ENCODE measurements around the gene EPAS1. TPM values are rescaled to one million over a fixed set of nuclear protein-coding genes. Genes with fewer than 3 reads are reported as not detected.
A peak's percentile ranks its signal among the peaks of the same experiment; 100 is the strongest.

The EPAS1 gene
- total and polyA plus RNA-seq, 2 of the 13 experiments (the other 11 are each of a cell fraction or from before 2014, with no cell fraction given) = 47.1 to 182 TPM

- in situ Hi-C loops (cut with HindIII; ENCODE audit: extremely low pct_ligation_motif_present, low pct_unique_long_range_greater_than_20kb) (no loop called here), intact Hi-C loops (cut with micrococcal nuclease; ENCODE audit: unreplicated experiment) (no loop called here)
- ChIA-PET CTCF (ENCODE audit: low intra/inter-chr PET ratio, low total read pairs) (no interaction called here), POLR2A (no interaction called here)
- DNase-seq (ENCODE audit: low spot score) = no peak
- Histone ChIP-seq H3K4me1 (ENCODE audit: insufficient read depth, low read length) (peaks cover 21% of the 10 kb centered on the region), H3K27ac (ENCODE audit: extremely low read length, insufficient read depth, low read length) (no peak overlapping the region), H3K79me2 (ENCODE audit: insufficient read depth, low read length) (no peaks in the 10 kb centered on the region), H3K4me3 (replicated peaks in 1 of 3; ENCODE audit: insufficient read depth in 1 of 3, low read depth in 2 of 3, low read length in 3 of 3) (no peak overlapping the region), H3K4me2 (ENCODE audit: low read depth, low read length) (no peak overlapping the region), H3K27me3 (ENCODE audit: control insufficient read depth in 1 of 2, insufficient read depth in 2 of 2, low read length in 2 of 2) (no peaks in the 10 kb centered on the region), H3K9ac (ENCODE audit: insufficient read depth, low read depth, low read length) (no peak overlapping the region), H4K20me1 (ENCODE audit: insufficient read depth, low read length) (no peaks in the 10 kb centered on the region), H3K36me3 (replicated peaks in 1 of 2; ENCODE audit: control insufficient read depth in 1 of 2, insufficient read depth in 2 of 2, low read length in 2 of 2) (peaks cover 53 to 71% of the 10 kb centered on the region in 2 experiments), H3K9me3 (ENCODE audit: low read length) (no peaks in the 10 kb centered on the region), H2AFZ (ENCODE audit: low read length) (no peak overlapping the region)
- FAIRE-seq = no peak
- 97% methylated on average over 9 of the region's 9 CpGs for WGBS (ENCODE audit: low lambda C conversion rate)
- BruUV-seq (replicated peaks) = no TSS peak
- ATAC-seq = no peak
- TF ChIP-seq, protein P1, sequence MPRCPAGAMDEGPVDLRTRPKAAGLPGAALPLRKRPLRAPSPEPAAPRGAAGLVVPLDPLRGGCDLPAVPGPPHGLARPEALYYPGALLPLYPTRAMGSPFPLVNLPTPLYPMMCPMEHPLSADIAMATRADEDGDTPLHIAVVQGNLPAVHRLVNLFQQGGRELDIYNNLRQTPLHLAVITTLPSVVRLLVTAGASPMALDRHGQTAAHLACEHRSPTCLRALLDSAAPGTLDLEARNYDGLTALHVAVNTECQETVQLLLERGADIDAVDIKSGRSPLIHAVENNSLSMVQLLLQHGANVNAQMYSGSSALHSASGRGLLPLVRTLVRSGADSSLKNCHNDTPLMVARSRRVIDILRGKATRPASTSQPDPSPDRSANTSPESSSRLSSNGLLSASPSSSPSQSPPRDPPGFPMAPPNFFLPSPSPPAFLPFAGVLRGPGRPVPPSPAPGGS (CRISPR knock-in tag; IDR thresholded peaks at IDR 0.05) = 0 out of 2 replicates have a peak, but pooled peaks have one; percentile 29
- no peak for TF ChIP-seq ZNF567 (CRISPR knock-in tag; IDR thresholded peaks at IDR 0.05; ENCODE audit: borderline replicate concordance)
- 0 out of 2 replicates have a peak, but pooled peaks have one; percentile 47 for TF ChIP-seq ZNF772 (CRISPR knock-in tag; IDR thresholded peaks at IDR 0.05)
- peak; percentile 34 for TF ChIP-seq RBM22 (optimal IDR thresholded peaks at IDR 0.05; ENCODE audit: low read length)
- peak in 1 of 2 experiments; percentile 39; a peak in 2 of 4 replicates for TF ChIP-seq POLR2A (IDR thresholded peaks at IDR 0.05; ENCODE audit: insufficient read depth in 1 of 2, low read depth in 2 of 2, low read length in 2 of 2)
- TF ChIP-seq ZNF784 (CRISPR knock-in tag; IDR thresholded peaks at IDR 0.05; ENCODE audit: borderline replicate concordance) = no peak
- TF ChIP-seq, protein P2, sequence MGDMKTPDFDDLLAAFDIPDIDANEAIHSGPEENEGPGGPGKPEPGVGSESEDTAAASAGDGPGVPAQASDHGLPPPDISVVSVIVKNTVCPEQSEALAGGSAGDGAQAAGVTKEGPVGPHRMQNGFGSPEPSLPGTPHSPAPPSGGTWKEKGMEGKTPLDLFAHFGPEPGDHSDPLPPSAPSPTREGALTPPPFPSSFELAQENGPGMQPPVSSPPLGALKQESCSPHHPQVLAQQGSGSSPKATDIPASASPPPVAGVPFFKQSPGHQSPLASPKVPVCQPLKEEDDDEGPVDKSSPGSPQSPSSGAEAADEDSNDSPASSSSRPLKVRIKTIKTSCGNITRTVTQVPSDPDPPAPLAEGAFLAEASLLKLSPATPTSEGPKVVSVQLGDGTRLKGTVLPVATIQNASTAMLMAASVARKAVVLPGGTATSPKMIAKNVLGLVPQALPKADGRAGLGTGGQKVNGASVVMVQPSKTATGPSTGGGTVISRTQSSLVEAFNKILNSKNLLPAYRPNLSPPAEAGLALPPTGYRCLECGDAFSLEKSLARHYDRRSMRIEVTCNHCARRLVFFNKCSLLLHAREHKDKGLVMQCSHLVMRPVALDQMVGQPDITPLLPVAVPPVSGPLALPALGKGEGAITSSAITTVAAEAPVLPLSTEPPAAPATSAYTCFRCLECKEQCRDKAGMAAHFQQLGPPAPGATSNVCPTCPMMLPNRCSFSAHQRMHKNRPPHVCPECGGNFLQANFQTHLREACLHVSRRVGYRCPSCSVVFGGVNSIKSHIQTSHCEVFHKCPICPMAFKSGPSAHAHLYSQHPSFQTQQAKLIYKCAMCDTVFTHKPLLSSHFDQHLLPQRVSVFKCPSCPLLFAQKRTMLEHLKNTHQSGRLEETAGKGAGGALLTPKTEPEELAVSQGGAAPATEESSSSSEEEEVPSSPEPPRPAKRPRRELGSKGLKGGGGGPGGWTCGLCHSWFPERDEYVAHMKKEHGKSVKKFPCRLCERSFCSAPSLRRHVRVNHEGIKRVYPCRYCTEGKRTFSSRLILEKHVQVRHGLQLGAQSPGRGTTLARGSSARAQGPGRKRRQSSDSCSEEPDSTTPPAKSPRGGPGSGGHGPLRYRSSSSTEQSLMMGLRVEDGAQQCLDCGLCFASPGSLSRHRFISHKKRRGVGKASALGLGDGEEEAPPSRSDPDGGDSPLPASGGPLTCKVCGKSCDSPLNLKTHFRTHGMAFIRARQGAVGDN (CRISPR knock-in tag; IDR thresholded peaks at IDR 0.05) = peak; percentile 35
- peak; percentile 77 for TF ChIP-seq AGO2 (optimal IDR thresholded peaks at IDR 0.05; ENCODE audit: low read depth, low read length)
- no peak for TF ChIP-seq SMAD9 (CRISPR knock-in tag; IDR thresholded peaks at IDR 0.05)
Observed at GRCh38 chr2:46383784-46384456, 86.7 kb downstream of the EPAS1 start.
